ENCODE measurements around the gene SNED1. TPM values are rescaled to one million over a fixed set of nuclear protein-coding genes. Genes with fewer than 3 reads are reported as not detected.

The SNED1 gene
- total RNA-seq, 1 experiment from 2014 or later: 3.2 TPM

DNA sequence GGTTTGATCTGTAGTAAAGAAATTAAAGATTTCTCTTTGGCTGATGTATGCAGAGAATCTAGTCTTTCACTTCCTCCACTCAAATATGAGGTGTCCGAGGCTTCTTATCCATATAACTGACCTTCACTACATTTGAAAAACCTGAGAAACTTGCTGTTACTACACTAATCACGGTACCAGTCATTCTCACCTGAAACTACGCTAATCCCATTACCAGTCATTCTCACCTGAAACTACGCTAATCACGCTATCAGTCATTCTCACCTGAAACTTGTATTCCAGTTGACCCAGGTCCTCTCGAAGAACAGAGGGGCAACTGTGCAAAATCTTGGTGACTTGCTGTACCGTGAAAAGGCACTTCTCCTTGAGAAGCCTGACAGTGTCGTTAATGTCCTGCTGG is 98.6 kb downstream of the SNED1 start (continued):
- TF ChIP-seq STAT6 (CRISPR knock-in tag; conservative IDR thresholded peaks at IDR 0.05; ENCODE audit: low read depth): no peak
- no peak for TF ChIP-seq FOXK1 (CRISPR knock-in tag; IDR thresholded peaks at IDR 0.05)
- no peak for TF ChIP-seq SMAD3 (CRISPR knock-in tag; IDR thresholded peaks at IDR 0.05; ENCODE audit: borderline replicate concordance)
- TF ChIP-seq, protein P1, sequence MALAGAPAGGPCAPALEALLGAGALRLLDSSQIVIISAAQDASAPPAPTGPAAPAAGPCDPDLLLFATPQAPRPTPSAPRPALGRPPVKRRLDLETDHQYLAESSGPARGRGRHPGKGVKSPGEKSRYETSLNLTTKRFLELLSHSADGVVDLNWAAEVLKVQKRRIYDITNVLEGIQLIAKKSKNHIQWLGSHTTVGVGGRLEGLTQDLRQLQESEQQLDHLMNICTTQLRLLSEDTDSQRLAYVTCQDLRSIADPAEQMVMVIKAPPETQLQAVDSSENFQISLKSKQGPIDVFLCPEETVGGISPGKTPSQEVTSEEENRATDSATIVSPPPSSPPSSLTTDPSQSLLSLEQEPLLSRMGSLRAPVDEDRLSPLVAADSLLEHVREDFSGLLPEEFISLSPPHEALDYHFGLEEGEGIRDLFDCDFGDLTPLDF (CRISPR knock-in tag; IDR thresholded peaks at IDR 0.05): no peak
- no peak for TF ChIP-seq CDX4 (CRISPR knock-in tag; IDR thresholded peaks at IDR 0.05; ENCODE audit: borderline replicate concordance)
- no peak for TF ChIP-seq CREM (CRISPR knock-in tag; IDR thresholded peaks at IDR 0.05)
- TF ChIP-seq TEAD1 (CRISPR knock-in tag; IDR thresholded peaks at IDR 0.05): no peak
- TF ChIP-seq RORB (CRISPR knock-in tag; IDR thresholded peaks at IDR 0.05): no peak
- no peak for TF ChIP-seq TP53 (CRISPR knock-in tag; IDR thresholded peaks at IDR 0.05)
- no peak for TF ChIP-seq ZNF121 (CRISPR knock-in tag; IDR thresholded peaks at IDR 0.05)
- TF ChIP-seq TEAD4 (CRISPR knock-in tag; IDR thresholded peaks at IDR 0.05): no peak
- TF ChIP-seq CBFB (CRISPR knock-in tag; IDR thresholded peaks at IDR 0.05; ENCODE audit: low read depth): no peak

- H3K4me1 Mint-ChIP-seq: peaks cover 21% of the 10 kb centered on the region
- H3K36me3 Mint-ChIP-seq: peaks cover 44% of the 10 kb centered on the region
- H3K4me3 Mint-ChIP-seq: no peak overlapping the region
- POLR2A ChIA-PET: no interaction called here
- no peak overlapping the region for H3K27ac Mint-ChIP-seq
- H3K9me3 Mint-ChIP-seq: no peaks in the 10 kb centered on the region
- no peak for ATAC-seq
- no peaks in the 10 kb centered on the region for H3K27me3 Mint-ChIP-seq (ENCODE audit: low read depth)
- CTCF ChIA-PET: no interaction called here
- no peak for DNase-seq (ENCODE audit: low spot score)
- TF ChIP-seq, protein P2, sequence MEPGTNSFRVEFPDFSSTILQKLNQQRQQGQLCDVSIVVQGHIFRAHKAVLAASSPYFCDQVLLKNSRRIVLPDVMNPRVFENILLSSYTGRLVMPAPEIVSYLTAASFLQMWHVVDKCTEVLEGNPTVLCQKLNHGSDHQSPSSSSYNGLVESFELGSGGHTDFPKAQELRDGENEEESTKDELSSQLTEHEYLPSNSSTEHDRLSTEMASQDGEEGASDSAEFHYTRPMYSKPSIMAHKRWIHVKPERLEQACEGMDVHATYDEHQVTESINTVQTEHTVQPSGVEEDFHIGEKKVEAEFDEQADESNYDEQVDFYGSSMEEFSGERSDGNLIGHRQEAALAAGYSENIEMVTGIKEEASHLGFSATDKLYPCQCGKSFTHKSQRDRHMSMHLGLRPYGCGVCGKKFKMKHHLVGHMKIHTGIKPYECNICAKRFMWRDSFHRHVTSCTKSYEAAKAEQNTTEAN (CRISPR knock-in tag; IDR thresholded peaks at IDR 0.05): no peak
- TF ChIP-seq TP53 (CRISPR knock-in tag; IDR thresholded peaks at IDR 0.05) (no peak), SMAD4 (CRISPR knock-in tag; IDR thresholded peaks at IDR 0.05) (no peak), AR (CRISPR knock-in tag; IDR thresholded peaks at IDR 0.05) (no peak), GABPB1 (CRISPR knock-in tag; IDR thresholded peaks at IDR 0.05) (no peak), ATF1 (CRISPR knock-in tag; IDR thresholded peaks at IDR 0.05) (no peak), PREB (CRISPR knock-in tag; IDR thresholded peaks at IDR 0.05; ENCODE audit: borderline replicate concordance) (no peak), GTF2I (CRISPR knock-in tag; conservative IDR thresholded peaks at IDR 0.05) (no peak), SOX15 (CRISPR knock-in tag; IDR thresholded peaks at IDR 0.05) (no peak), GRHL2 (CRISPR knock-in tag; IDR thresholded peaks at IDR 0.05; ENCODE audit: insufficient replicate concordance, severe bottlenecking) (no peak)
- TF ChIP-seq, protein P3, sequence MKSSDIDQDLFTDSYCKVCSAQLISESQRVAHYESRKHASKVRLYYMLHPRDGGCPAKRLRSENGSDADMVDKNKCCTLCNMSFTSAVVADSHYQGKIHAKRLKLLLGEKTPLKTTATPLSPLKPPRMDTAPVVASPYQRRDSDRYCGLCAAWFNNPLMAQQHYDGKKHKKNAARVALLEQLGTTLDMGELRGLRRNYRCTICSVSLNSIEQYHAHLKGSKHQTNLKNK (CRISPR knock-in tag; IDR thresholded peaks at IDR 0.05): no peak
- TF ChIP-seq, protein P4, sequence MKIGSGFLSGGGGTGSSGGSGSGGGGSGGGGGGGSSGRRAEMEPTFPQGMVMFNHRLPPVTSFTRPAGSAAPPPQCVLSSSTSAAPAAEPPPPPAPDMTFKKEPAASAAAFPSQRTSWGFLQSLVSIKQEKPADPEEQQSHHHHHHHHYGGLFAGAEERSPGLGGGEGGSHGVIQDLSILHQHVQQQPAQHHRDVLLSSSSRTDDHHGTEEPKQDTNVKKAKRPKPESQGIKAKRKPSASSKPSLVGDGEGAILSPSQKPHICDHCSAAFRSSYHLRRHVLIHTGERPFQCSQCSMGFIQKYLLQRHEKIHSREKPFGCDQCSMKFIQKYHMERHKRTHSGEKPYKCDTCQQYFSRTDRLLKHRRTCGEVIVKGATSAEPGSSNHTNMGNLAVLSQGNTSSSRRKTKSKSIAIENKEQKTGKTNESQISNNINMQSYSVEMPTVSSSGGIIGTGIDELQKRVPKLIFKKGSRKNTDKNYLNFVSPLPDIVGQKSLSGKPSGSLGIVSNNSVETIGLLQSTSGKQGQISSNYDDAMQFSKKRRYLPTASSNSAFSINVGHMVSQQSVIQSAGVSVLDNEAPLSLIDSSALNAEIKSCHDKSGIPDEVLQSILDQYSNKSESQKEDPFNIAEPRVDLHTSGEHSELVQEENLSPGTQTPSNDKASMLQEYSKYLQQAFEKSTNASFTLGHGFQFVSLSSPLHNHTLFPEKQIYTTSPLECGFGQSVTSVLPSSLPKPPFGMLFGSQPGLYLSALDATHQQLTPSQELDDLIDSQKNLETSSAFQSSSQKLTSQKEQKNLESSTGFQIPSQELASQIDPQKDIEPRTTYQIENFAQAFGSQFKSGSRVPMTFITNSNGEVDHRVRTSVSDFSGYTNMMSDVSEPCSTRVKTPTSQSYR (CRISPR knock-in tag; IDR thresholded peaks at IDR 0.05): no peak
- TF ChIP-seq, protein P5, sequence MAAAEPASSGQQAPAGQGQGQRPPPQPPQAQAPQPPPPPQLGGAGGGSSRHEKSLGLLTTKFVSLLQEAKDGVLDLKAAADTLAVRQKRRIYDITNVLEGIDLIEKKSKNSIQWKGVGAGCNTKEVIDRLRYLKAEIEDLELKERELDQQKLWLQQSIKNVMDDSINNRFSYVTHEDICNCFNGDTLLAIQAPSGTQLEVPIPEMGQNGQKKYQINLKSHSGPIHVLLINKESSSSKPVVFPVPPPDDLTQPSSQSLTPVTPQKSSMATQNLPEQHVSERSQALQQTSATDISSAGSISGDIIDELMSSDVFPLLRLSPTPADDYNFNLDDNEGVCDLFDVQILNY (CRISPR knock-in tag; IDR thresholded peaks at IDR 0.05): no peak
Observed at GRCh38 chr2:241099246-241099645, 100.8 kb downstream of the SNED1 start.
